H9 (cell line): ENCODE data around the gene CCDC198. TPM values are rescaled to one million over a fixed set of nuclear protein-coding genes. Genes with fewer than 3 reads are reported as not detected.

Experiments
- DNase-seq: peaks from one replicate; pipeline ENCODE4 v3.0.0-alpha.2; 2017
- H2AFZ ChIP-seq: one replicate; pipeline ENCODE4 v1.6.1; 2013; ENCODE audit warnings: mild to moderate bottlenecking, low read length, control low read depth, moderate library complexity
- H2AK5ac ChIP-seq: 2 replicates; pipeline ENCODE4 v1.6.1; 2013; ENCODE audit warnings: low read length, control low read depth, mixed read lengths; ENCODE audit not compliant: insufficient read length
- H2BK120ac ChIP-seq: one replicate; pipeline ENCODE4 v1.6.1; 2013; ENCODE audit warnings: low read depth, mild to moderate bottlenecking, low read length, control low read depth, inconsistent platforms; ENCODE audit not compliant: poor library complexity, severe bottlenecking
- H2BK12ac ChIP-seq: 2 replicates; pipeline ENCODE4 v1.6.1; 2013; ENCODE audit warnings: low read length, control low read depth, mixed read lengths, low read depth; ENCODE audit not compliant: insufficient read length
- H2BK15ac ChIP-seq: 2 replicates; pipeline ENCODE4 v1.6.1; 2013; ENCODE audit warnings: low read depth, low read length, control low read depth
- H2BK20ac ChIP-seq: one replicate; pipeline ENCODE4 v1.6.1; 2013; ENCODE audit warnings: low read depth, mild to moderate bottlenecking, low read length, control low read depth, inconsistent platforms; ENCODE audit not compliant: poor library complexity, severe bottlenecking
- H2BK5ac ChIP-seq: 2 replicates; pipeline ENCODE4 v1.6.1; 2013; ENCODE audit warnings: low read length, control low read depth, mixed read lengths; ENCODE audit not compliant: insufficient read length
- H3K14ac ChIP-seq: 2 replicates; pipeline ENCODE4 v1.6.1; 2013; ENCODE audit warnings: low read length, control low read depth; ENCODE audit not compliant: insufficient read depth
- H3K18ac ChIP-seq: 2 replicates; pipeline ENCODE4 v1.6.1; 2013; ENCODE audit warnings: low read depth, mild to moderate bottlenecking, mixed read lengths, low read length, control low read depth; ENCODE audit not compliant: insufficient read length
- H3K23ac ChIP-seq: 2 replicates; pipeline ENCODE4 v1.6.1; 2013; ENCODE audit warnings: low read length, control low read depth, mixed read lengths, low read depth; ENCODE audit not compliant: insufficient read length
- H3K23me2 ChIP-seq: 2 replicates; pipeline ENCODE4 v1.6.1; 2013; ENCODE audit warnings: low read depth, mild to moderate bottlenecking, mixed read lengths, low read length, control low read depth; ENCODE audit not compliant: insufficient read length, poor library complexity, severe bottlenecking
- H3K27ac ChIP-seq: 2 replicates; pipeline ENCODE4 v1.5.1; 2013; ENCODE audit warnings: low read length, control low read depth, mixed read lengths, low read depth; ENCODE audit not compliant: insufficient read length
- H3K27me3 ChIP-seq: 2 replicates; pipeline ENCODE4 v1.6.1; 2013; ENCODE audit warnings: low read length, control low read depth, inconsistent platforms; ENCODE audit not compliant: insufficient read depth
- H3K4ac ChIP-seq: 2 replicates; pipeline ENCODE4 v1.6.1; 2013; ENCODE audit warnings: low read depth, mild to moderate bottlenecking, control low read depth, inconsistent platforms, low read length, moderate library complexity
- H3K4me1 ChIP-seq: 2 replicates; pipeline ENCODE4 v1.6.1; 2013; ENCODE audit warnings: low read length, control low read depth, inconsistent platforms; ENCODE audit not compliant: insufficient read depth
- H3K4me2 ChIP-seq: 2 replicates; pipeline ENCODE4 v1.6.1; 2013; ENCODE audit warnings: low read length, control low read depth, mixed read lengths; ENCODE audit not compliant: insufficient read length, insufficient read depth
- H3K56ac ChIP-seq: 2 replicates; pipeline ENCODE4 v1.6.1; 2013; ENCODE audit warnings: low read depth, mild to moderate bottlenecking, mixed read lengths, low read length, control low read depth; ENCODE audit not compliant: insufficient read length
- H3K79me1 ChIP-seq: 2 replicates; pipeline ENCODE4 v1.6.1; 2013; ENCODE audit warnings: low read depth, mild to moderate bottlenecking, moderate library complexity, low read length, control low read depth, inconsistent platforms; ENCODE audit not compliant: insufficient read depth, poor library complexity, severe bottlenecking
- H3K79me2 ChIP-seq: 2 replicates; pipeline ENCODE4 v1.6.1; 2013; ENCODE audit warnings: low read length, control low read depth, inconsistent platforms; ENCODE audit not compliant: insufficient read depth
- H3K9ac ChIP-seq: 2 replicates; pipeline ENCODE4 v1.6.1; 2013; ENCODE audit warnings: low read length, control low read depth, mixed read lengths; ENCODE audit not compliant: insufficient read length; ENCODE audit errors: extremely low read depth
- H3K9me3 ChIP-seq: one replicate; pipeline ENCODE4 v1.6.1; 2013; ENCODE audit warnings: low read depth, low read length, inconsistent platforms; ENCODE audit not compliant: control insufficient read depth
- H3T11ph ChIP-seq: one replicate; pipeline ENCODE4 v1.6.1; 2013; ENCODE audit warnings: mild to moderate bottlenecking, low read length, control low read depth, inconsistent platforms
- H4K20me1 ChIP-seq: one replicate; pipeline ENCODE4 v1.6.1; 2013; ENCODE audit not compliant: control insufficient read depth, insufficient read length, insufficient read depth
- H4K5ac ChIP-seq: 2 replicates; pipeline ENCODE4 v1.6.1; 2013; ENCODE audit warnings: low read depth, mild to moderate bottlenecking, mixed read lengths, low read length, control low read depth; ENCODE audit not compliant: insufficient read length
- H4K8ac ChIP-seq: replicated peaks from 2 replicates; pipeline ENCODE4 v1.6.1; 2013; ENCODE audit warnings: low read length, control low read depth, mixed read lengths, low read depth; ENCODE audit not compliant: insufficient read length
- H4K91ac ChIP-seq: 2 replicates; pipeline ENCODE4 v1.6.1; 2013; ENCODE audit warnings: low read depth, mild to moderate bottlenecking, moderate library complexity, mixed read lengths, low read length, control low read depth; ENCODE audit not compliant: insufficient read length
- H3K27ac Mint-ChIP-seq, 3 experiments: 2 replicates in 2 of 3; 3 replicates in 1 of 3; pipeline ENCODE4 v1.8.0; 2020 to 2021; ENCODE audit warnings: mixed read lengths in 3 of 3, mild to moderate bottlenecking in 1 of 3, moderate library complexity in 1 of 3
- H3K27me3 Mint-ChIP-seq: 2 replicates; pipeline ENCODE4 v1.8.0; 2021; ENCODE audit warnings: low read depth, mild to moderate bottlenecking, moderate library complexity, mixed read lengths
- H3K36me3 Mint-ChIP-seq, 3 experiments: 2 replicates in 2 of 3; 3 replicates in 1 of 3; pipeline ENCODE4 v1.8.0; 2020 to 2021; ENCODE audit warnings: low read depth in 3 of 3, mixed read lengths in 3 of 3; ENCODE audit not compliant: insufficient read depth in 1 of 3
- H3K4me1 Mint-ChIP-seq, 2 experiments: 2 replicates each; pipeline ENCODE4 v1.8.0; 2020; ENCODE audit warnings: mixed read lengths in 2 of 2
- H3K4me3 Mint-ChIP-seq, 2 experiments: 2 replicates in 1 of 2; 3 replicates in 1 of 2; pipeline ENCODE4 v1.8.0; 2020 to 2021; ENCODE audit warnings: mild to moderate bottlenecking in 2 of 2, mixed read lengths in 2 of 2, moderate library complexity in 1 of 2
- H3K9me3 Mint-ChIP-seq, 2 experiments: 2 replicates in 1 of 2; 3 replicates in 1 of 2; pipeline ENCODE4 v1.8.0; 2020; ENCODE audit warnings: mild to moderate bottlenecking in 2 of 2, mixed read lengths in 2 of 2, moderate library complexity in 1 of 2
- CTCF ChIP-seq: fragments of 200-600 bp; sonication (generic); conservative IDR thresholded peaks from 3 replicates; pipeline ENCODE4 v1.8.0; 2021; ENCODE audit warnings: antibody characterized with exemption, mild to moderate bottlenecking
- WGBS: extraction: QIAGEN DNeasy Blood & Tissue Kit; methylation state at CpG from one replicate; pipeline ENCODE4 v1.1.7; 2013; ENCODE audit warnings: missing lambda C conversion rate, low lambda C conversion rate, mixed read lengths; ENCODE audit not compliant: insufficient read length; ENCODE audit errors: extremely low coverage; 5-methylcytosine and 5-hydroxymethylcytosine counted together
- total RNA-seq: library from RNA; stranded (reverse); gene quantifications from 2 replicates; pipeline ENCODE4 v1.2.1, GENCODE V29; 2021

Gene CCDC198
- total RNA-seq, 1 experiment from 2014 or later: not detected

GRCh38 chr14:57470909-57471308 is 22.7 kb downstream of the CCDC198 start:
- no peaks in the 10 kb centered on the region for H3K79me2 ChIP-seq
- H4K5ac ChIP-seq: no peak overlapping the region
- H3K9me3 Mint-ChIP-seq: peaks cover 2 to 4% of the 10 kb centered on the region in 2 experiments; a peak in 2 of 5 replicates
- H3K27ac ChIP-seq: no peak overlapping the region
- H3T11ph ChIP-seq: no peak overlapping the region
- no peak overlapping the region for H2AFZ ChIP-seq
- no peak overlapping the region for H3K9ac ChIP-seq
- no peak overlapping the region for H2AK5ac ChIP-seq
- no peak overlapping the region for H2BK5ac ChIP-seq
- H3K23ac ChIP-seq: no peak overlapping the region
- H2BK15ac ChIP-seq: no peak overlapping the region
- H3K27me3 ChIP-seq: no peaks in the 10 kb centered on the region
- H3K4ac ChIP-seq: no peak overlapping the region
- H3K23me2 ChIP-seq: no peaks in the 10 kb centered on the region
- no peaks in the 10 kb centered on the region; the same call in 1 of the 2 replicates for H3K4me1 ChIP-seq
- no peak overlapping the region for H4K8ac ChIP-seq
- WGBS: no CpG with 5 or more reads among the region's 1 CpG
- H3K9me3 ChIP-seq: no peaks in the 10 kb centered on the region
- H3K18ac ChIP-seq: no peak overlapping the region
- H3K79me1 ChIP-seq: no peaks in the 10 kb centered on the region
- no peak overlapping the region for H3K4me3 Mint-ChIP-seq
- no peak overlapping the region for H3K4me2 ChIP-seq
- H3K36me3 Mint-ChIP-seq: peaks cover 0 to 4% (median 0%) of the 10 kb centered on the region in 3 experiments; a peak in 1 of 7 replicates
- DNase-seq: no peak
- H3K4me1 Mint-ChIP-seq: no peaks in the 10 kb centered on the region
- H2BK120ac ChIP-seq: no peak overlapping the region
- H3K14ac ChIP-seq: no peak overlapping the region
- H3K27me3 Mint-ChIP-seq: no peaks in the 10 kb centered on the region
- H3K27ac Mint-ChIP-seq: no peak overlapping the region
- no peaks in the 10 kb centered on the region for H4K20me1 ChIP-seq
- no peak overlapping the region for H2BK12ac ChIP-seq
- no peak overlapping the region for H3K56ac ChIP-seq
- H2BK20ac ChIP-seq: no peak overlapping the region
- no peak for TF ChIP-seq CTCF
- H4K91ac ChIP-seq: no peak overlapping the region
